ENCODE data around the gene PAK5. TPM values are rescaled to one million over a fixed set of nuclear protein-coding genes. Genes with fewer than 3 reads are reported as not detected.

The PAK5 gene
- total RNA-seq, 1 experiment from 2014 or later, result not detected

- Histone ChIP-seq H4K20me1 (ENCODE audit: insufficient read depth) (no peaks in the 10 kb centered on the region), H3K36me3 (ENCODE audit: low read depth) (no peaks in the 10 kb centered on the region), H3K27me3 (ENCODE audit: insufficient read depth, low read depth) (peaks cover 82% of the 10 kb centered on the region), H3K9me3 (ENCODE audit: insufficient read depth, low read depth) (no peaks in the 10 kb centered on the region), H3K9me2 (ENCODE audit: insufficient read depth) (no peaks in the 10 kb centered on the region), H2AFZ (no peak within 1 kb of the TSS), H3K4me1 (replicated peaks; ENCODE audit: insufficient read depth) (no peaks in the 10 kb centered on the region), H3K27ac (no peak within 1 kb of the TSS), H3K79me2 (ENCODE audit: low read depth) (no peaks in the 10 kb centered on the region), H3F3A (ENCODE audit: insufficient read depth, low read depth) (no peaks in the 10 kb centered on the region), H3K4me2 (no peak within 1 kb of the TSS), H3K4me3 (no peak within 1 kb of the TSS)
- TF ChIP-seq CTCF (conservative IDR thresholded peaks at IDR 0.05), result no peak
- no peak for TF ChIP-seq EZH2 (IDR thresholded peaks at IDR 0.05; ENCODE audit: low read depth)
- intact Hi-C loops (cut with micrococcal nuclease; ENCODE audit: unreplicated experiment), result no loop called here
- ChIA-PET POLR2A (ENCODE audit: unreplicated experiment) (no interaction called here), CTCF (no interaction called here)
- BruUV-seq (replicated peaks), result no TSS peak
- DNase-seq, result no peak
Measured at GRCh38 chr20:9514461-9515213, 324.2 kb downstream of the PAK5 start, which contains the start of gene LAMP5. LAMP5 (plus strand) TSS chr20:9514590; CDS start chr20:9514853, 263 bp downstream.

GRCh38 chr20:9514072-9514460 is 324.8 kb downstream of the PAK5 start:
- no peak overlapping the region for H3K4me2 ChIP-seq
- no peaks in the 10 kb centered on the region for H3K9me3 ChIP-seq (ENCODE audit: insufficient read depth, low read depth)
- no peaks in the 10 kb centered on the region for H3K4me1 ChIP-seq (replicated peaks; ENCODE audit: insufficient read depth)
- no peak overlapping the region for H2AFZ ChIP-seq
- no peak overlapping the region for H3K4me3 ChIP-seq
- POLR2A ChIA-PET (ENCODE audit: unreplicated experiment), result no interaction called here
- no peaks in the 10 kb centered on the region for H3K79me2 ChIP-seq (ENCODE audit: low read depth)
- H4K20me1 ChIP-seq (ENCODE audit: insufficient read depth), result no peaks in the 10 kb centered on the region
- no peak for DNase-seq
- no peak overlapping the region for H3K27ac ChIP-seq
- intact Hi-C loops (cut with micrococcal nuclease; ENCODE audit: unreplicated experiment), result no loop called here
- BruUV-seq (replicated peaks), result no TSS peak
- H3K36me3 ChIP-seq (ENCODE audit: low read depth), result no peaks in the 10 kb centered on the region
- CTCF ChIA-PET, result no interaction called here
- peaks cover 84% of the 10 kb centered on the region for H3K27me3 ChIP-seq (ENCODE audit: insufficient read depth, low read depth)
- H3F3A ChIP-seq (ENCODE audit: insufficient read depth, low read depth), result no peaks in the 10 kb centered on the region
- TF ChIP-seq CTCF (conservative IDR thresholded peaks at IDR 0.05) (no peak), EZH2 (IDR thresholded peaks at IDR 0.05; ENCODE audit: low read depth) (no peak)
- no peaks in the 10 kb centered on the region for H3K9me2 ChIP-seq (ENCODE audit: insufficient read depth)

- no peaks in the 10 kb centered on the region for H3K9me3 ChIP-seq (ENCODE audit: insufficient read depth, low read depth)
- no peak for DNase-seq
- no peaks in the 10 kb centered on the region for H4K20me1 ChIP-seq (ENCODE audit: insufficient read depth)
- no peaks in the 10 kb centered on the region for H3K4me1 ChIP-seq (replicated peaks; ENCODE audit: insufficient read depth)
- no peak overlapping the region for H3K4me3 ChIP-seq
- H3F3A ChIP-seq (ENCODE audit: insufficient read depth, low read depth), result no peaks in the 10 kb centered on the region
- ChIA-PET POLR2A (ENCODE audit: unreplicated experiment) (no interaction called here), CTCF (no interaction called here)
- H3K9me2 ChIP-seq (ENCODE audit: insufficient read depth), result no peaks in the 10 kb centered on the region
- no peaks in the 10 kb centered on the region for H3K36me3 ChIP-seq (ENCODE audit: low read depth)
- no peak overlapping the region for H2AFZ ChIP-seq
- H3K27me3 ChIP-seq (ENCODE audit: insufficient read depth, low read depth), result peaks cover 84% of the 10 kb centered on the region
- TF ChIP-seq EZH2 (IDR thresholded peaks at IDR 0.05; ENCODE audit: low read depth) (no peak), CTCF (conservative IDR thresholded peaks at IDR 0.05) (no peak)
- BruUV-seq (replicated peaks), result no TSS peak
- intact Hi-C loops (cut with micrococcal nuclease; ENCODE audit: unreplicated experiment), result no loop called here
- H3K79me2 ChIP-seq (ENCODE audit: low read depth), result no peaks in the 10 kb centered on the region
- no peak overlapping the region for H3K27ac ChIP-seq
- H3K4me2 ChIP-seq, result no peak overlapping the region
Measured at GRCh38 chr20:9510911-9511310, 328.0 kb downstream of the PAK5 start.

Data from PC-9 (cell line).